GM12878 (cell line): ENCODE measurements around the gene GLI1. TPM values are rescaled to one million over a fixed set of nuclear protein-coding genes. Genes with fewer than 3 reads are reported as not detected.

Experiments used
- ATAC-seq: fragments of 200-7000 bp; cut with Tn5 transposase; 3 replicates; pipeline ENCODE4 v1.9.1; 2020; ENCODE audit warnings: mild to moderate bottlenecking, moderate library complexity
- BruUV-seq: library from RNA; stranded (reverse); fragments of 400-500 nt; replicated peaks from 2 replicates; lab custom pipeline; 2021; lab: Mats Ljungman, UMichigan
- CTCF ChIA-PET: fragments of 300-600 bp; sonication (Branson Sonifier 250); formaldehyde crosslinking; extraction: SDS; loops from one replicate; lab custom pipeline; 2021; ENCODE audit warnings: inconsistent platforms; lab: Yijun Ruan, JAX
- POLR2A ChIA-PET: fragments of 350-600 bp; formaldehyde crosslinking; extraction: SDS; loops from one replicate; lab custom pipeline; 2021; ENCODE audit warnings: inconsistent platforms; lab: Charles Lee
- RAD21 ChIA-PET: fragments of 300-600 bp; sonication (Branson Sonifier 250); formaldehyde crosslinking; loops from one replicate; lab custom pipeline; 2023; ENCODE audit warnings: antibody characterized with exemption; ENCODE audit not compliant: unreplicated experiment; lab: Charles Lee
- SMC1A ChIA-PET: fragments of 300-600 bp; sonication (Branson Sonifier 250); formaldehyde crosslinking; loops from one replicate; lab custom pipeline; 2023; ENCODE audit not compliant: unreplicated experiment, uncharacterized antibody; lab: Charles Lee
- DNase-seq: peaks from one replicate; pipeline ENCODE4 v3.0.0-alpha.2; 2011; ENCODE audit warnings: low read depth, low spot score
- FAIRE-seq: peaks from 3 replicates; lab custom pipeline; 2011; peaks lifted over from hg19 to GRCh38; lab: Jason Lieb, UNC
- H2AFZ ChIP-seq: 2 replicates; pipeline ENCODE4 v1.6.0; 2011; ENCODE audit warnings: low read depth, low read length, control low read depth; ENCODE audit not compliant: control insufficient read depth
- H3K27ac ChIP-seq: 2 replicates; pipeline ENCODE4 v1.5.1; 2011; ENCODE audit warnings: control low read depth; ENCODE audit not compliant: control insufficient read depth, insufficient read depth
- H3K27me3 ChIP-seq, 2 experiments: replicated peaks in 1 of 2; 2 replicates each; pipeline versions ENCODE4 v1.6.0 to v1.6.1; 2011; ENCODE audit warnings: low read length in 1 of 2; ENCODE audit not compliant: control insufficient read depth in 2 of 2, insufficient read depth in 2 of 2
- H3K36me3 ChIP-seq, 2 experiments: 2 replicates each; pipeline ENCODE4 v1.5.1; 2011; ENCODE audit warnings: low read length in 1 of 2; ENCODE audit not compliant: control insufficient read depth in 2 of 2, insufficient read depth in 2 of 2
- H3K4me1 ChIP-seq: 2 replicates; pipeline ENCODE4 v1.6.1; 2011; ENCODE audit warnings: mild to moderate bottlenecking, low read length, moderate library complexity, mixed read lengths; ENCODE audit not compliant: control insufficient read depth, insufficient read depth
- H3K4me2 ChIP-seq: 2 replicates; pipeline ENCODE4 v1.6.0; 2011; ENCODE audit warnings: control low read depth; ENCODE audit not compliant: control insufficient read depth, insufficient read depth
- H3K4me3 ChIP-seq: fragments of 200-600 bp; sonication (generic); 2 replicates; pipeline ENCODE4 v1.5.1; 2016
- H3K79me2 ChIP-seq: 2 replicates; pipeline ENCODE4 v1.6.0; 2011; ENCODE audit warnings: low read length; ENCODE audit not compliant: control insufficient read depth, insufficient read depth
- H3K9ac ChIP-seq: 2 replicates; pipeline ENCODE4 v1.8.0; 2011; ENCODE audit warnings: low read length, control low read depth, mixed read lengths; ENCODE audit not compliant: control insufficient read depth, insufficient read depth
- H3K9me3 ChIP-seq: replicated peaks from 3 replicates; pipeline ENCODE4 v1.5.1; 2011; ENCODE audit warnings: mild to moderate bottlenecking, low read length; ENCODE audit not compliant: control insufficient read depth, insufficient read depth
- H4K20me1 ChIP-seq: 2 replicates; pipeline ENCODE4 v1.6.0; 2011; ENCODE audit not compliant: control insufficient read depth, insufficient read depth
- ATF7 ChIP-seq: fragments of 450-650 bp; IDR thresholded peaks from 2 replicates; pipeline ENCODE4 v1.6.1; 2016; ENCODE audit warnings: low read depth, mild to moderate bottlenecking
- BCL11A ChIP-seq: IDR thresholded peaks from 2 replicates; pipeline ENCODE4 v1.6.1; 2011; ENCODE audit warnings: low read depth, low read length
- CBX5 ChIP-seq: sonication (generic); IDR thresholded peaks from 2 replicates; pipeline ENCODE4 v1.6.1; 2016; ENCODE audit warnings: low read depth, moderate library complexity, mild to moderate bottlenecking, inconsistent platforms
- CEBPB ChIP-seq, 2 experiments: fragments of 150-350 bp in 1 of 2; IDR thresholded peaks; 2 replicates each; pipeline ENCODE4 v1.6.1; 2012 to 2014; ENCODE audit warnings: low read depth in 2 of 2, low read length in 2 of 2, borderline replicate concordance in 1 of 2, inconsistent platforms in 1 of 2
- CEBPZ ChIP-seq: fragments of 150-350 bp; IDR thresholded peaks from 2 replicates; pipeline ENCODE4 v1.6.1; 2016; ENCODE audit warnings: low read depth, low read length
- ELK1 ChIP-seq: IDR thresholded peaks from 2 replicates; pipeline ENCODE4 v1.6.1; 2012; ENCODE audit warnings: low read depth, low read length, improper control_type of control experiment
- EP300 ChIP-seq, 2 experiments: fragments of 150-350 bp in 1 of 2; IDR thresholded peaks; 2 replicates each; pipeline ENCODE4 v1.6.1; 2011 to 2012; ENCODE audit warnings: low read depth in 2 of 2, low read length in 2 of 2, borderline replicate concordance in 1 of 2, improper control_type of control experiment in 1 of 2, inconsistent platforms in 1 of 2; ENCODE audit not compliant: control insufficient read depth in 1 of 2
- IRF3 ChIP-seq: fragments of 450-650 bp; IDR thresholded peaks from 2 replicates; pipeline ENCODE4 v1.6.1; 2014; ENCODE audit warnings: mild to moderate bottlenecking
- NFYB ChIP-seq: IDR thresholded peaks from 2 replicates; pipeline ENCODE4 v1.6.1; 2011; ENCODE audit warnings: low read depth, mild to moderate bottlenecking, low read length, improper control_type of control experiment, moderate library complexity; ENCODE audit not compliant: insufficient read depth
- NR2C1 ChIP-seq: fragments of 450-650 bp; IDR thresholded peaks from 2 replicates; pipeline ENCODE4 v1.6.1; 2017; ENCODE audit warnings: antibody characterized with exemption, mild to moderate bottlenecking, moderate library complexity
- POLR2AphosphoS5 ChIP-seq: IDR thresholded peaks from 2 replicates; pipeline ENCODE4 v1.6.1; 2011; ENCODE audit warnings: mild to moderate bottlenecking, low read length, inconsistent platforms
- SPI1 ChIP-seq: IDR thresholded peaks from 2 replicates; pipeline ENCODE4 v1.6.1; 2011; ENCODE audit warnings: low read depth, mild to moderate bottlenecking, low read length, moderate library complexity, borderline replicate concordance; ENCODE audit not compliant: insufficient read depth
- SRF ChIP-seq, 2 experiments: IDR thresholded peaks; 2 replicates each; pipeline ENCODE4 v1.6.1; 2011; ENCODE audit warnings: low read depth in 2 of 2, low read length in 2 of 2, mild to moderate bottlenecking in 1 of 2, moderate library complexity in 1 of 2
- SUZ12 ChIP-seq: fragments of 200-600 bp; sonication (generic); IDR thresholded peaks from one replicate; pipeline ENCODE4 v1.6.1; 2018; ENCODE audit warnings: antibody characterized with exemption, mild to moderate bottlenecking; ENCODE audit not compliant: unreplicated experiment
- TCF3 ChIP-seq: IDR thresholded peaks from 2 replicates; pipeline ENCODE4 v1.6.1; 2012; ENCODE audit warnings: low read depth, mild to moderate bottlenecking, low read length, borderline replicate concordance; ENCODE audit not compliant: insufficient read depth
- ZNF207 ChIP-seq: fragments of 450-650 bp; IDR thresholded peaks from 2 replicates; pipeline ENCODE4 v1.6.1; 2014; ENCODE audit warnings: antibody characterized with exemption, mild to moderate bottlenecking, borderline replicate concordance
- WGBS: methylation state at CpG from one replicate; pipeline ENCODE4 v1.1.6; 2016; ENCODE audit warnings: low lambda C conversion rate; ENCODE audit not compliant: insufficient replicate concordance, insufficient coverage; ENCODE audit errors: missing lambda C conversion rate; 5-methylcytosine and 5-hydroxymethylcytosine counted together
- in situ Hi-C: fragments of 300-500 bp; cut with MboI; formaldehyde crosslinking; loops from 9 replicates; pipeline ENCODE4 v1.14.3; 2018; ENCODE audit warnings: mixed read lengths
- intact Hi-C: fragments of 100-400 bp; cut with micrococcal nuclease; formaldehyde crosslinking; loops from one replicate; pipeline ENCODE4 v1.14.2; 2022; ENCODE audit not compliant: unreplicated experiment
- polyA plus RNA-seq, 11 experiments: library from polyadenylated mRNA; depleted of rRNA in 4 of 11; unstranded in 6 of 11; stranded (reverse) in 5 of 11; fragments of >200 nt; fragmentation: Nextera tagmentation in 4 of 11; fragmentation: Illumina TruSeq in 1 of 11; extraction: Ambion mirVana in 4 of 11; extraction: Trizol in 1 of 11; gene quantifications; 1 replicate in 1 of 11; 2 replicates in 10 of 11; pipeline versions ENCODE4 v1.2.1 to v1.2.3, GENCODE V29; 2011 to 2016; ENCODE audit warnings: inconsistent platforms in 2 of 11, missing spikeins in 2 of 11, low read depth in 1 of 11
- total RNA-seq, 4 experiments: library from RNA; depleted of rRNA in 3 of 4; stranded (reverse); fragments of >200 nt in 3 of 4; fragmentation: Illumina TruSeq in 1 of 4; extraction: Trizol in 1 of 4; gene quantifications; 2 replicates each; pipeline versions ENCODE4 v1.2.1 to v1.2.3, GENCODE V29; 2013 to 2021

The GLI1 gene
- total and polyA plus RNA-seq, 10 of the 15 experiments (the other 5 are each of a cell fraction or from before 2014, with no cell fraction given): 0.27 to 1.2 (median 0.49) TPM

GRCh38 chr12:57479376-57480115 lies 20.0 kb downstream of the GLI1 start, which contains the start of gene ARHGAP9:
Gene ARHGAP9, minus strand, starts transcription at chr12:57479866. Its CDS starts 460 bp downstream, at chr12:57479406.
- no peaks in the 10 kb centered on the region for H3K9me3 ChIP-seq
- no peaks in the 10 kb centered on the region for H3K27me3 ChIP-seq
- SMC1A ChIA-PET: interaction anchor here (0.8 to 2.7 kb wide), 6 partner anchors 19 to 283 kb away, joined by 3 to 10 read pairs (median 3); partner anchors contain the start of gene GLI1
- H3K4me2 ChIP-seq: peak within 1 kb of the TSS; percentile 99
- FAIRE-seq: peak; percentile 7
- ATAC-seq: peak; percentile 52
- POLR2A ChIA-PET: interaction anchor here (0.6 to 1.7 kb wide), 6 partner anchors 14 to 134 kb away, joined by 3 to 7 read pairs (median 4); partner anchors contain the start of gene DDIT3
- H3K27ac ChIP-seq: peak within 1 kb of the TSS; percentile 85
- peaks cover 41% of the 10 kb centered on the region for H3K79me2 ChIP-seq
- H3K4me1 ChIP-seq: peaks cover 34% of the 10 kb centered on the region
- RAD21 ChIA-PET: interaction anchor here (0.9 to 1.6 kb wide), 4 partner anchors 21 to 386 kb away, joined by 3 to 7 read pairs (median 3); partner anchors contain the start of genes DCTN2 and GLI1
- peak within 1 kb of the TSS; percentile 82 for H2AFZ ChIP-seq
- intact Hi-C loops (loop anchor here (5.0 to 10.0 kb wide), 2 partner anchors 43 to 275 kb away; partner anchors contain the start of genes CDK4, DDIT3, MARCHF9 and MBD6), in situ Hi-C loops (no loop called here)
- peak within 1 kb of the TSS; percentile 92; the same call in 1 of the 2 replicates for H3K4me3 ChIP-seq
- WGBS: 2% methylated on average over 6 of the region's 6 CpGs
- DNase-seq: peak; percentile 51
- H3K9ac ChIP-seq: peak within 1 kb of the TSS; percentile 74
- BruUV-seq: TSS peak; percentile 62
- CTCF ChIA-PET: interaction anchor here (0.6 to 8.1 kb wide), 5 partner anchors 8 to 365 kb away, joined by 3 to 114 read pairs (median 4); partner anchors contain the start of genes GLI1 and INHBE
- H4K20me1 ChIP-seq: no peaks in the 10 kb centered on the region
- peaks cover 1 to 7% of the 10 kb centered on the region in 2 experiments; a peak in 3 of 4 replicates for H3K36me3 ChIP-seq
- TF ChIP-seq TCF3 (no peak), SUZ12 (no peak), CBX5 (no peak), IRF3 (no peak), NFYB (no peak), SRF (IDR thresholded peaks at IDR 0.05; ENCODE audit: low read depth in 2 of 2, low read length in 2 of 2) (peak; percentile 48 to 73; a peak in 2 of 4 replicates), CEBPZ (no peak), CEBPB (IDR thresholded peaks at IDR 0.05; ENCODE audit: borderline replicate concordance in 1 of 2, low read depth in 2 of 2, low read length in 2 of 2) (no peak), EP300 (IDR thresholded peaks at IDR 0.05; ENCODE audit: borderline replicate concordance in 1 of 2, control insufficient read depth in 1 of 2, low read depth in 2 of 2, low read length in 2 of 2) (no peak), ZNF207 (no peak), BCL11A (no peak), ATF7 (peak; percentile 34), SPI1 (peak; percentile 68; the same call in 1 of the 2 replicates), NR2C1 (no peak), POLR2AphosphoS5 (peak; percentile 53; the same call in 1 of the 2 replicates), ELK1 (no peak)
